ENCODE results near the gene PRG2.

PRG2 gene

GRCh38 chr11:57359396-57359795 is 31.1 kb downstream of the PRG2 start:
- TF ChIP-seq POLR2AphosphoS5 (IDR thresholded peaks at IDR 0.05; ENCODE audit: low read depth, low read length) = no peak

GRCh38 chr11:57358991-57359390 is 31.5 kb downstream of the PRG2 start:
- TF ChIP-seq FOXP2 (optimal IDR thresholded peaks at IDR 0.05; ENCODE audit: borderline replicate concordance, extremely low read depth, extremely low read length, insufficient read depth) = no peak
- TF ChIP-seq POLR2AphosphoS5 (IDR thresholded peaks at IDR 0.05; ENCODE audit: low read depth, low read length) = no peak
- no peak for TF ChIP-seq TAF1 (IDR thresholded peaks at IDR 0.05; ENCODE audit: borderline replicate concordance, insufficient read depth, low read length)
- TF ChIP-seq REST (IDR thresholded peaks at IDR 0.05; ENCODE audit: insufficient read depth in 1 of 2, low read depth in 2 of 2, low read length in 2 of 2) = no peak
- no peak for TF ChIP-seq SIN3A (IDR thresholded peaks at IDR 0.05; ENCODE audit: borderline replicate concordance, insufficient read depth, low read length)

GRCh38 chr11:57358543-57358961 is 31.9 kb downstream of the PRG2 start:
- TF ChIP-seq FOXP2 (optimal IDR thresholded peaks at IDR 0.05; ENCODE audit: borderline replicate concordance, extremely low read depth, extremely low read length, insufficient read depth) (no peak), REST (IDR thresholded peaks at IDR 0.05; ENCODE audit: insufficient read depth in 1 of 2, low read depth in 2 of 2, low read length in 2 of 2) (no peak), SIN3A (IDR thresholded peaks at IDR 0.05; ENCODE audit: borderline replicate concordance, insufficient read depth, low read length) (no peak), TAF1 (IDR thresholded peaks at IDR 0.05; ENCODE audit: borderline replicate concordance, insufficient read depth, low read length) (no peak), POLR2AphosphoS5 (IDR thresholded peaks at IDR 0.05; ENCODE audit: low read depth, low read length) (no peak)

- TF ChIP-seq SIN3A (IDR thresholded peaks at IDR 0.05; ENCODE audit: borderline replicate concordance, insufficient read depth, low read length) = no peak
- no peak for TF ChIP-seq TAF1 (IDR thresholded peaks at IDR 0.05; ENCODE audit: borderline replicate concordance, insufficient read depth, low read length)
Measured at GRCh38 chr11:57357856-57358255, 32.6 kb downstream of the PRG2 start.

- no peak for TF ChIP-seq POLR2AphosphoS5 (IDR thresholded peaks at IDR 0.05; ENCODE audit: low read depth, low read length)
- no peak for TF ChIP-seq SIN3A (IDR thresholded peaks at IDR 0.05; ENCODE audit: borderline replicate concordance, insufficient read depth, low read length)
Measured at GRCh38 chr11:57357310-57357709, 33.1 kb downstream of the PRG2 start.

GRCh38 chr11:57356268-57356667 is 34.2 kb downstream of the PRG2 start:
- TF ChIP-seq TAF1 (IDR thresholded peaks at IDR 0.05; ENCODE audit: borderline replicate concordance, insufficient read depth, low read length) (no peak), FOXP2 (optimal IDR thresholded peaks at IDR 0.05; ENCODE audit: borderline replicate concordance, extremely low read depth, extremely low read length, insufficient read depth) (no peak), REST (IDR thresholded peaks at IDR 0.05; ENCODE audit: insufficient read depth in 1 of 2, low read depth in 2 of 2, low read length in 2 of 2) (no peak), POLR2AphosphoS5 (IDR thresholded peaks at IDR 0.05; ENCODE audit: low read depth, low read length) (no peak), SIN3A (IDR thresholded peaks at IDR 0.05; ENCODE audit: borderline replicate concordance, insufficient read depth, low read length) (no peak)

GRCh38 chr11:57354699-57355098 is 35.8 kb downstream of the PRG2 start:
- TF ChIP-seq POLR2AphosphoS5 (IDR thresholded peaks at IDR 0.05; ENCODE audit: low read depth, low read length) (no peak), TAF1 (IDR thresholded peaks at IDR 0.05; ENCODE audit: borderline replicate concordance, insufficient read depth, low read length) (no peak), REST (IDR thresholded peaks at IDR 0.05; ENCODE audit: insufficient read depth in 1 of 2, low read depth in 2 of 2, low read length in 2 of 2) (no peak), FOXP2 (optimal IDR thresholded peaks at IDR 0.05; ENCODE audit: borderline replicate concordance, extremely low read depth, extremely low read length, insufficient read depth) (no peak), SIN3A (IDR thresholded peaks at IDR 0.05; ENCODE audit: borderline replicate concordance, insufficient read depth, low read length) (no peak)
